ENCODE results near the gene TP53RK. TPM values are rescaled to one million over a fixed set of nuclear protein-coding genes. Genes with fewer than 3 reads are reported as not detected.

TP53RK gene
- total RNA-seq, 1 donor from 2014 or later = 13.3 TPM

DNA sequence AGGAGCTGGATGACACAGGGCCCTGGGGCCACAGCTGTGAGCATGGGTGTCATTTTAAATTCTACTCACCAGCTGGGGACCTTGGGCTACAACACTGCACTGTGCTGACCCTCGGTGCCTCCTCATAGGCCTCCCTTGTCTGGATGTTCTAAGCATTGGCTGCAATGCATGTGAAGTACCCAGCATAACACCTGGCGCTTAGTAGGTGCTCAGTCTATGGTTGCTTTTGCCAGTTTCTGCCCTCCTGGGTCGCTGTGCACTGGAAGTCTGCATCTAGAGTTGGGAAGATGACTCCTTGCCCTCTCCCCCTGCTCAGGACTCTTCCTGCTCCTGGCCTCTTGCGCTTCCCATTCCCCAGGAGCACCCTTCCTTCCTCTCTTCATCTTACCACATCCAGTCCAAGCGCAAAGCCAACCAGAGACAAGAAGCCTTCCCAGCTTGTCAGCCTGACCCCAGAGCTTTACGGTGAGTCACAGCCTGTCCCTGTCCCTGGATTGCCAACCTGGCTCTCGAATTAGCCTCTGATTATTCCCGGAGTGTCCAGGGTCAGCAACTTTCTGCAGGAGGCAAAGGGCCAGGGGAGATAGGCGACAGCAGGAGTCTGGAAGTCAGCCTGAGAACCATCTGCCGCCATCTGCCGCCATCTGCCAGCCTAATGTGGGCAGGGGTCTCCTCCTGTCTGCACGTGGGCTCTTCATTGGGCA, 46.8 kb downstream of the TP53RK start:
- no peak for DNase-seq
- no peaks in the 10 kb centered on the region for H3K36me3 ChIP-seq
- intact Hi-C loops (cut with DNase I) = no loop called here
- no peak overlapping the region for H3K4me3 ChIP-seq
- TF ChIP-seq, protein P1, sequence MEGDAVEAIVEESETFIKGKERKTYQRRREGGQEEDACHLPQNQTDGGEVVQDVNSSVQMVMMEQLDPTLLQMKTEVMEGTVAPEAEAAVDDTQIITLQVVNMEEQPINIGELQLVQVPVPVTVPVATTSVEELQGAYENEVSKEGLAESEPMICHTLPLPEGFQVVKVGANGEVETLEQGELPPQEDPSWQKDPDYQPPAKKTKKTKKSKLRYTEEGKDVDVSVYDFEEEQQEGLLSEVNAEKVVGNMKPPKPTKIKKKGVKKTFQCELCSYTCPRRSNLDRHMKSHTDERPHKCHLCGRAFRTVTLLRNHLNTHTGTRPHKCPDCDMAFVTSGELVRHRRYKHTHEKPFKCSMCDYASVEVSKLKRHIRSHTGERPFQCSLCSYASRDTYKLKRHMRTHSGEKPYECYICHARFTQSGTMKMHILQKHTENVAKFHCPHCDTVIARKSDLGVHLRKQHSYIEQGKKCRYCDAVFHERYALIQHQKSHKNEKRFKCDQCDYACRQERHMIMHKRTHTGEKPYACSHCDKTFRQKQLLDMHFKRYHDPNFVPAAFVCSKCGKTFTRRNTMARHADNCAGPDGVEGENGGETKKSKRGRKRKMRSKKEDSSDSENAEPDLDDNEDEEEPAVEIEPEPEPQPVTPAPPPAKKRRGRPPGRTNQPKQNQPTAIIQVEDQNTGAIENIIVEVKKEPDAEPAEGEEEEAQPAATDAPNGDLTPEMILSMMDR (IDR thresholded peaks at IDR 0.05) = no peak
- no peak overlapping the region for H3K27ac ChIP-seq
- no peaks in the 10 kb centered on the region for H3K4me1 ChIP-seq
- no peaks in the 10 kb centered on the region for H3K9me3 ChIP-seq
- ATAC-seq = no peak
- no peaks in the 10 kb centered on the region for H3K27me3 ChIP-seq

DNA sequence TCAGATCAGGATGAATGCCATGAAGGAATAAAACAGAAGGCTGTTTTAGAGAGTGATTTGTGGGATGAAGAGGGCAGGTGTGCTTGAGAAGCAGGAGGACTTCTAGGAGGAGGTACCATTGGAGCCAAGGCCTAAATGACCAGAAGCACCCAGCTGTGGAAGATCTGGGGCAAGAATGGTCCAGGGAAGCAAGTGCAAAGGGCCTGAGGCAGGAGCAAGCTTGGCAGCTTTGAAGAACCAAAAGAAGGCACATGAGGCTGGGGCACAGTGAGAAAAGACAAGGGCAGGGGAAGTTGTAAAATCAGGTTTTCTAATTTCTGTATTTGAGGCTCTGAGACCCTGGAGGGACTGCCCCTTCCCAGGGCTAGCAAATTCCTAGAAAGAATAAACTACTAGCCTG, 47.8 kb downstream of the TP53RK start:
- no peak overlapping the region for H3K27ac ChIP-seq
- ATAC-seq (no peak), DNase-seq (no peak)
- H3K4me1 ChIP-seq = no peaks in the 10 kb centered on the region
- H3K36me3 ChIP-seq = no peaks in the 10 kb centered on the region
- intact Hi-C loops (cut with DNase I) = no loop called here
- no peak overlapping the region for H3K4me3 ChIP-seq
- TF ChIP-seq, protein P1 (IDR thresholded peaks at IDR 0.05) = no peak
- no peaks in the 10 kb centered on the region for H3K9me3 ChIP-seq
- no peaks in the 10 kb centered on the region for H3K27me3 ChIP-seq

DNA sequence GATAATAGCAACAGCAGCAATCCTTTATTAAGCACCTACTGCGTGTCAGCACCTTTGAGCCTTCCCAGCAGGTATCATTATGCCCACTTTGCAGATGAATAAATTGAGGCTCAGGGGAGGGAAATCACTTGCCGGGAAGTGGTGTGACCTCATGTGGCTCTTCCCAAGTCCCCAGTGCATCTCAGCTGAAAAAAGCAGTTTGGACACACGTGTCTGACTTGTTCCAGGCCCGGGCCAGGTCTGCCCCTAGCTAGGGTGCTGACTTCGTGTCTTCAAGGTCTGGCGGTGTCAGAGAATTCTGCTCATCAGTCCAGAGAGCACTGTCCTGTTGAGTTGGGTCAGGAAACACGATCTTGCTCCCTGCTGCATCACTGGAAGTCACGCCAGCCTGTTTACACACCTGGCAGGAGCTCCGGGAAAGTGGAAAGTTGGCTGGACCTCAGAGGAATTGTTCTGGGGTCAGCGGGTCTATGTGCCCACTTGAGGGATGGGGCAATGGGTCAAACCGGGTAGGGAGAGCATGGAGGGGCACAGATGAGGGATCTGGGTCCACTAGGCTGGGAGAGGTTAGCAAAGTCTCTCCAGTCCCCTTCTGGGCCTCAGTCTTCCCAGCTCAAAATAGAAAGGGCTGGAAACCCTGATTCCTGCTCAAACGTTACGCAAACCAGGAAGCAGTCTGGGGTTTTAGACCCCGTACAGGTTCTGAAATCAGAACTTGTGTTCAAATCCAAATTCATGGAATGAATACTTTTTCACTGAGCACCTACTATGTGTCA, 48.5 kb downstream of the TP53RK start:
- Histone ChIP-seq H3K36me3 (no peaks in the 10 kb centered on the region), H3K27me3 (no peaks in the 10 kb centered on the region), H3K4me1 (no peaks in the 10 kb centered on the region), H3K4me3 (no peak overlapping the region), H3K9me3 (no peaks in the 10 kb centered on the region), H3K27ac (no peak overlapping the region)
- DNase-seq = no peak
- no peak for ATAC-seq
- intact Hi-C loops (cut with DNase I) = no loop called here
- TF ChIP-seq, protein P1 (IDR thresholded peaks at IDR 0.05) = no peak

DNA sequence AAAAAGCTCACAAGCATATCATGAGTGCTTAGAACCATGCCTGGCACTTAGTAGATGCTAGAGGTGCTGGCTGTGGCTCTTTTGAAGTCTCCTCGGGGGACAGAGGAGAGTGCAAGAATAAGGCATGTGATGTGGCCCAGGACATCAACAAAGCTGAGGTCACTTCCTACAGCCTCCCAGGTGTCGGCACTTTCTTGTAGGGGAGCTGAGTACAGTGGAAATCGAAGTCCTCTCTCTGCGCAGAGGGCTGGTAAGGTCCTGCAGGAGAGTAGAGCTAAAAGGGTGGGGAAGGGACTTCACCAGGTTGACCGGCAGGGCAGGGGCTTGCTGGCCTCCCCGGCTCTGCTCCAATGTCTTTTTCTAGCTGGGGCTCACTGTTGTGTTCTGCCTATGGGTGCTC, 49.2 kb downstream of the TP53RK start:
- Histone ChIP-seq H3K9me3 (no peaks in the 10 kb centered on the region), H3K27me3 (no peaks in the 10 kb centered on the region), H3K4me1 (no peaks in the 10 kb centered on the region), H3K36me3 (no peaks in the 10 kb centered on the region), H3K4me3 (no peak overlapping the region), H3K27ac (no peak overlapping the region)
- ATAC-seq = no peak
- no peak for DNase-seq
- intact Hi-C loops (cut with DNase I) = no loop called here
- TF ChIP-seq, protein P1 (IDR thresholded peaks at IDR 0.05) = no peak

DNA sequence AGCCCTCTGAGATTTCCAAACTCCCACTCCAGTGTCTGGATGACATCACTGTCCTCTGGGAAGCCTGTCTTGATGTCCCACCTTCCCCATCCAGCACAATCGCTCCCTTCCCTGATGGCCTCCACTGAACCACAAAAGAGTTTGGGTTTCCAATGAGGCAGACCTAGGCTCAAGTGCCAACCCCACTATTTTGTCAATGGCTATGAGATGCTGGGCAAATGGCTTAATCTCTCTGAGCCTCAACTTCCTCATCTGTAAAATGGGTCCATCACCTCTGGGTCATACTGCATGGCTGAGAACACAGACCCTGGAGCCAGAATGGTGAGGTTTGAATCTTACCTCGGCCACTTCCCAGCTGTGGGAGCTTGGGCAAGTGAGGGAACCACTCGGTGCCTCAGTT, 49.7 kb downstream of the TP53RK start:
- Histone ChIP-seq H3K36me3 (no peaks in the 10 kb centered on the region), H3K27me3 (no peaks in the 10 kb centered on the region), H3K9me3 (no peaks in the 10 kb centered on the region), H3K4me1 (no peaks in the 10 kb centered on the region), H3K4me3 (no peak overlapping the region), H3K27ac (no peak overlapping the region)
- intact Hi-C loops (cut with DNase I) = no loop called here
- ATAC-seq = no peak
- no peak for DNase-seq
- TF ChIP-seq, protein P1 (IDR thresholded peaks at IDR 0.05) = no peak
